GM20000 (cell line): Measurements from ENCODE around the gene CCL7.
"Not testable (repeated sequence)": the region's sequence is repeated elsewhere in the genome, so short reads cannot be mapped to it uniquely, and the experiment has no call there.

Experiments used
- DNase-seq: peaks from one replicate; pipeline ENCODE4 v3.0.0; 2012; ENCODE audit warnings: low spot score
- TF ChIP-seq, protein P1 (sequence below): IDR thresholded peaks from 2 replicates; pipeline ENCODE4 v1.5.1; 2012; ENCODE audit warnings: mild to moderate bottlenecking, control low read depth; ENCODE audit errors: extremely low read depth, missing control alignments

Gene CCL7

DNA sequence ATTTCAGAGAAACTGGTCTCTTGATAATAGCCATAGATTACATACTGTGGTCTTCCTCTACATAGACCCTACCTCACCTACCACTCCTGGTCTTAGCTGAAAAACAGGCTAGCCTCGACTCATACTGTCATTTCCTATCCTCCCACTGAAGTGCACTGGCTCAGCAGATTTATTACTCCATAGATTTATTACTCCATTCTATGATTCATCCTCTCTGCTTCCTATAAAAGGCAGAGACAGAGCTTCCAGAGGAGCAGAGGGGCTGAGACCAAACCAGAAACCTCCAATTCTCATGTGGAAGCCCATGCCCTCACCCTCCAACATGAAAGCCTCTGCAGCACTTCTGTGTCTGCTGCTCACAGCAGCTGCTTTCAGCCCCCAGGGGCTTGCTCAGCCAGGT lies at the start of gene CCL7:
TSS of gene CCL7 (plus strand) at position 253 of the 400 bp plus-strand sequence. CDS start at position 323, 70 bp downstream.
- no peak for DNase-seq
- TF ChIP-seq, protein P1, sequence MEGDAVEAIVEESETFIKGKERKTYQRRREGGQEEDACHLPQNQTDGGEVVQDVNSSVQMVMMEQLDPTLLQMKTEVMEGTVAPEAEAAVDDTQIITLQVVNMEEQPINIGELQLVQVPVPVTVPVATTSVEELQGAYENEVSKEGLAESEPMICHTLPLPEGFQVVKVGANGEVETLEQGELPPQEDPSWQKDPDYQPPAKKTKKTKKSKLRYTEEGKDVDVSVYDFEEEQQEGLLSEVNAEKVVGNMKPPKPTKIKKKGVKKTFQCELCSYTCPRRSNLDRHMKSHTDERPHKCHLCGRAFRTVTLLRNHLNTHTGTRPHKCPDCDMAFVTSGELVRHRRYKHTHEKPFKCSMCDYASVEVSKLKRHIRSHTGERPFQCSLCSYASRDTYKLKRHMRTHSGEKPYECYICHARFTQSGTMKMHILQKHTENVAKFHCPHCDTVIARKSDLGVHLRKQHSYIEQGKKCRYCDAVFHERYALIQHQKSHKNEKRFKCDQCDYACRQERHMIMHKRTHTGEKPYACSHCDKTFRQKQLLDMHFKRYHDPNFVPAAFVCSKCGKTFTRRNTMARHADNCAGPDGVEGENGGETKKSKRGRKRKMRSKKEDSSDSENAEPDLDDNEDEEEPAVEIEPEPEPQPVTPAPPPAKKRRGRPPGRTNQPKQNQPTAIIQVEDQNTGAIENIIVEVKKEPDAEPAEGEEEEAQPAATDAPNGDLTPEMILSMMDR, result no peak

GRCh38 chr17:34220752-34221395 lies 49.1 kb upstream of the CCL7 start:
- no peak for DNase-seq
- TF ChIP-seq, protein P1, result no peak

- no peak for DNase-seq
- TF ChIP-seq, protein P1, result no peak
Observed at GRCh38 chr17:34221411-34221810, 48.6 kb upstream of the CCL7 start.

GRCh38 chr17:34222722-34223497 lies 47.1 kb upstream of the CCL7 start:
- DNase-seq, result no peak
- TF ChIP-seq, protein P1, result no peak

DNA sequence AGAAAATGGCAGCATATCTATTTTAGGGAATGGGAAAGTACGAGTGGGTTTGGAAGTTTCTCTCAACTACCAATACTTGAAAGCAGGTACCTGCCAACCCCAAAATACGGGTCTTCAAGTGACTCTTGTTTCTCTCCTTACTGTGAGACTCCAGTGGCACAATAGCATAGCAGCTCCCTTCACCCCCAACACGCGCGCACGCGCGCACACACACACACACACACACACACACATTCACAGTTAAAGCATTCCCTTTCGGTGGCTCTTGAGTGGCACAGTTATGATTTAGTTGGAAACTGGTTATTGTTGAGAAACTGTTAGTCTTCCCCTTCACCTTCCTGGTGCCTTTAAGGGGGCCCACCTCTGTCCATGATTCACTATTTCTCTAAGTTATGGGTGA lies 45.0 kb upstream of the CCL7 start:
- no peak for DNase-seq
- TF ChIP-seq, protein P1, result no peak

DNA sequence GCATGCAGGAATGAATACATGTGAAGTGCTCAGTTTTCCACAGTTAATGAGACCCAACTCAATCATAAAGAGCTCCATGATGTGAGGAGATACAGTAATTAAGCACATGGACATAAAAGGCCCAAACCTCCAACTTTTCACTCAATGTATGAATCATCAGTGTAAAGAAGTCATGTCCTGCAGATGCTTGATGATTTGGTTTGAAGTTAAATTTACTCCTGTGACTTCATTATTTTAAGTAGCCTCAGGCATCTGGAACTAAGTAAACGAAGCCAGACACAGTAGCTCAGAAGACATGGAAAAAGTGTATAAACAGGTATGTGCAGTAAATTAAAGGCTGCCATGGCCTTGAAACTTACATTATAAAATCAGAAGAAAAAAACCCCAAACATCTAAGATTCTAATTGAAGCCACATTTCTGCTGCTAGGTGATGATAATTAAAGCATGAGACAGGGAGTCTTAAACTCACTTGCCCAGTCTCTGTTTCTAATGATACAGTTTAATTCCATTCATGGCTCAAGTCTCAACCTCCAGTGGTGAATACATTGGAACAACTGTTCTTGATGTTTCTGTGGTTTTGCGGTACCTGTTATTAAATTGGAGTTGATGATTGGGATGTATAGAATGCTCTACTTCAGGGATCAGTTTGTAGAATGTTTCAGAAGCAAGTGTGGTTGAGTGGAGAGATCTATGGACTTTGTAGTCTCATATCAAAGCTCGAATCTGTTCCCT lies 43.8 kb upstream of the CCL7 start:
- TF ChIP-seq, protein P1, result no peak
- DNase-seq, result no peak

DNA sequence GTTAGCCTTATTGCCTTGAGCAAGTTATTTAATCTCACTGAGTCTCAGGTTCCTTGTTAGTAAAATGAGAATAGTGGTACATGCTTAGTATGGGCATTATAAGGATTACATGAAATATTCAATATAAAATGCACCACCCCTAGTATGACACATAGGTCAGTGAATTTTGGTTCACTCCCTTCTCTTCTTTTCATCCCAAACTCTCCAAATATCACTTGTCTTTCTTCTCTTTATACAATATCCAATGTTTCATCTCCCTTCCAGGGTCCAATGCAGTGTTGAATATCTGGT lies 43.3 kb upstream of the CCL7 start:
- no peak for DNase-seq
- TF ChIP-seq, protein P1, result no peak

DNA sequence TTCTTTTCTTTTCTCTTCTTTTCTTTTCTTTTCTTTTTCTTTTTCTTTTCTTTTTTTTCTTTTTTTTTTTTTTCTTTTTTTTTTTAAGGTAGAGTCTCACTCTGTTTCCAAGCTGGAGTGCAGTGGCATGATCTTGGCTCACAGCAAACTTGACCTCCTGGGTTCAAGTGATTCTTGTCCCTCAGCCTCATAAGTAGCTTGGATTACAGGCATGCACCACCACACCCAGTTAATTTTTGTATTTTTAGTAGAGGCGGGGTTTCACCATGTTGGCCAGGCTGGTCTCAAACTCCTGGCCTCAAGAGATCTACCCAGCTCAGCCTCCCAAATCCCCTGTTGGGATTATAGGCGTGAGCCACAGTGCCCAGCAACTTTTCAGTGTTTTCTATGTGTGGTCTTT lies 42.7 kb upstream of the CCL7 start:
- DNase-seq, result not testable (repeated sequence)
